ENCODE results near the gene ANLN.

DNA sequence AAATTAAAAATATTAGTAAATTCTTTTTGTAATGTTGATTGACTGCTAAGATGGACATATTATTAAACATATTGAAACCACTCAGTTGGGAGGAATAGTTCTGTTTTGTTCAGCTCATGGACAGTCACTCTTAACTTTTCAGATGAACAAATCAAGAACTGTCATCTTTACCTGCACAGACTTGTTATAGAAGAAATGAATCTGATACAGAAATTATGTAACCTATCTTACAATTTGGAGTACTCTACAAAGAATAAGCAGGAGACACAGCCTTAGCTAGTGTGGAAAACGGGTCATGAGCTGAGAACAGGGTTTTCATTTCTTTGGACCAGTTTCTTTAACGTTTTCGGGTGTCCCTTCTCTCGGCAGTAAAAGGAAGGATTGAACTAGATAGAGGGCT is 1.2 kb upstream of the ANLN start:
- TF ChIP-seq, protein P1, sequence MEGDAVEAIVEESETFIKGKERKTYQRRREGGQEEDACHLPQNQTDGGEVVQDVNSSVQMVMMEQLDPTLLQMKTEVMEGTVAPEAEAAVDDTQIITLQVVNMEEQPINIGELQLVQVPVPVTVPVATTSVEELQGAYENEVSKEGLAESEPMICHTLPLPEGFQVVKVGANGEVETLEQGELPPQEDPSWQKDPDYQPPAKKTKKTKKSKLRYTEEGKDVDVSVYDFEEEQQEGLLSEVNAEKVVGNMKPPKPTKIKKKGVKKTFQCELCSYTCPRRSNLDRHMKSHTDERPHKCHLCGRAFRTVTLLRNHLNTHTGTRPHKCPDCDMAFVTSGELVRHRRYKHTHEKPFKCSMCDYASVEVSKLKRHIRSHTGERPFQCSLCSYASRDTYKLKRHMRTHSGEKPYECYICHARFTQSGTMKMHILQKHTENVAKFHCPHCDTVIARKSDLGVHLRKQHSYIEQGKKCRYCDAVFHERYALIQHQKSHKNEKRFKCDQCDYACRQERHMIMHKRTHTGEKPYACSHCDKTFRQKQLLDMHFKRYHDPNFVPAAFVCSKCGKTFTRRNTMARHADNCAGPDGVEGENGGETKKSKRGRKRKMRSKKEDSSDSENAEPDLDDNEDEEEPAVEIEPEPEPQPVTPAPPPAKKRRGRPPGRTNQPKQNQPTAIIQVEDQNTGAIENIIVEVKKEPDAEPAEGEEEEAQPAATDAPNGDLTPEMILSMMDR (conservative IDR thresholded peaks at IDR 0.05; ENCODE audit: low read length), result no peak
- TF ChIP-seq EZH2phosphoT487 (IDR thresholded peaks at IDR 0.05; ENCODE audit: borderline replicate concordance), result no peak

Measured in Loucy (cell line).